GM21360 (cell line): ENCODE results near the gene SLC29A1.

ENCODE experiments used
- ATAC-seq: cut with Tn5 transposase; IDR thresholded peaks from one replicate; pipeline ENCODE4 v1.9.1; 2021; ENCODE audit warnings: mild to moderate bottlenecking, moderate library complexity; ENCODE audit not compliant: unreplicated experiment

The SLC29A1 gene

DNA sequence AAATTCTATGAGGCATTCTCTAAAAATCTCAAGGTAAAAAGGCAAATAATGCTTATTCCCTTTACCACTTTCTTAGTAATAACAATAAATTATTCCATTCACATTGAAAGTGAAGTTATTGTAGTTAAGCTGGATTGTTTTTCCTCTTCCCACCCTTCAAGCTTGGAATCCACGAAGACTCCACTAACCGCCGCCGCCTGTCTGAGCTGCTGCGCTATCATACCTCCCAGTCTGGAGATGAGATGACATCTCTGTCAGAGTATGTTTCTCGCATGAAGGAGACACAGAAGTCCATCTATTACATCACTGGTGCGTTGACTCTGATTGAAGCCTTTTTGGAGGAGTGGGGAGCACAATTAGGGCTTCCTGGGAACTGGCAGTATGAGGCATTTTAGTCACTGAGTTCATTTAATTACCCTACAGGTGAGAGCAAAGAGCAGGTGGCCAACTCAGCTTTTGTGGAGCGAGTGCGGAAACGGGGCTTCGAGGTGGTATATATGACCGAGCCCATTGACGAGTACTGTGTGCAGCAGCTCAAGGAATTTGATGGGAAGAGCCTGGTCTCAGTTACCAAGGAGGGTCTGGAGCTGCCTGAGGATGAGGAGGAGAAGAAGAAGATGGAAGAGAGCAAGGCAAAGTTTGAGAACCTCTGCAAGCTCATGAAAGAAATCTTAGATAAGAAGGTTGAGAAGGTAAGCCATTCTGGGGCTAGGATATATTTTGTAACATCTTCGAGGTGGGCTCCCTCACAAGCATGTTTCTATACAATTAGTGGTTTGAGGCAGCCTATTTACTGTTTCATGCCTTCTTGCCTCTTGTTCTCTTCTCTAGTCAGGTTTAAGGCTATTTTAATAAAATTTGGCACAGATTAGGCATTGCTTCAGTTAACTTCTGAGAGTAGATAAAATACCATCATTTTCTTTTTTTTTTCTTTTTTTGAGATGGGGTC lies 28.5 kb downstream of the SLC29A1 start:
- ATAC-seq: no peak

DNA sequence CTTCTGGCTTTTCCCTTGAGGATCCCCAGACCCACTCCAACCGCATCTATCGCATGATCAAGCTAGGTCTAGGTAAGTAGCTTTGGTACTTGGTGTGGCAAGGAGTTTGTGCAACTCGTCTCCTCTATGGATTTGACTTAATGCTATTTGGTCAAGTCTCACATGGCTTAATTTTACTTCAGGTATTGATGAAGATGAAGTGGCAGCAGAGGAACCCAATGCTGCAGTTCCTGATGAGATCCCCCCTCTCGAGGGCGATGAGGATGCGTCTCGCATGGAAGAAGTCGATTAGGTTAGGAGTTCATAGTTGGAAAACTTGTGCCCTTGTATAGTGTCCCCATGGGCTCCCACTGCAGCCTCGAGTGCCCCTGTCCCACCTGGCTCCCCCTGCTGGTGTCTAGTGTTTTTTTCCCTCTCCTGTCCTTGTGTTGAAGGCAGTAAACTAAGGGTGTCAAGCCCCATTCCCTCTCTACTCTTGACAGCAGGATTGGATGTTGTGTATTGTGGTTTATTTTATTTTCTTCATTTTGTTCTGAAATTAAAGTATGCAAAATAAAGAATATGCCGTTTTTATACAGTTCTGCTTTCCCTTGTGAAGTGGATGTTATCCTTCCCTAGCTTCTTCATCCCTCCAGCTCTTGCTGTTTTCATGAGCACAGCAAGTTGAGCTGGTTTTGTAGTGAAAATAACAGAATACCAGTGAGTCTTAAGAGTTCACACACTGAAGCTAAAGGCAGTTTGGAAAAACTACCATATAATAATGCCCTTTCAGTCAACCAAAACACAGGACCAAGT lies 30.1 kb downstream of the SLC29A1 start:
- no peak for ATAC-seq

DNA sequence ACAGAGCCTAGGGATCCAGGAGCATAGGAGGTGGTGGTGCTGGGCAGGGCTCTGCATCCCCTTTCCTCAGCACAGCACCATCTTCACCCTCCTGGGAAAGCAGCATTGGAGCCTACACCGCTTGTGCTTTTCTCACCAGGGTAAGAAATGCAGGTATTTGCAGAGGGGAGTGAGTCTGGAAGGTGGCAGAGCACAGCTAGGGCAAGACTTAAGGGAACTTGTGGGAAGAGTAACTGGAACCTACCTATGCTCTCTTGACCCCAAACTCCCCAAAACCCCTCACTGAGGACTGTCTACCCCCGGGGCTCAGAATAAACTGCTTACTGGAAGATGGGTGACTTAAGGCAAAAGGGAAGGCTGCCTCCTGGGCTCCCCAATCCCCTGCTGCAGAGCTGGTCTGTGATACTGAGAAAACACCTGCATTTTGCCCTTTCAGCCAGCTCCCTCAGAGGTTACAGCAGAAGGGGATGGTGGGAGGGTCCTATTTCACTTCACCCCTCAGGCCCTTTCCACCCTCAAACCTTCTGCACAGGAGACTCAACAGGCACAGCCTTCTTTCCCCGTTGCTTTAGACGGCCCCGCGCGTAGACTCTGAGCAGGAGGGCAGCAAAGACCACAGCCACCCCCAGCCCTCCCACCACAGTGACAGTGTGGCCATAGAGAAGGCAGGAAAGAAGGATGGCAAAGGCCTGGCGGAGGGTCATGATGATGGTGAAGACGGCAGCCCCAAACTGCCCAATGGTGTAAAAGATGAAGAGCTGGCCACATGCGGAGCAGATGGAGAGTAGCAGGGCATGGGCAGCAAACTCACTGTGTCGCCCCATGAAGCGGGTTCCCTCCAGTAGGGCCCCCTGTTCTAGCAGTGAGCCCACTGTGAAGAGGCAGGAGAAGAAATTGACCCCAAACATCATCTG lies 31.1 kb downstream of the SLC29A1 start:
- no peak for ATAC-seq

DNA sequence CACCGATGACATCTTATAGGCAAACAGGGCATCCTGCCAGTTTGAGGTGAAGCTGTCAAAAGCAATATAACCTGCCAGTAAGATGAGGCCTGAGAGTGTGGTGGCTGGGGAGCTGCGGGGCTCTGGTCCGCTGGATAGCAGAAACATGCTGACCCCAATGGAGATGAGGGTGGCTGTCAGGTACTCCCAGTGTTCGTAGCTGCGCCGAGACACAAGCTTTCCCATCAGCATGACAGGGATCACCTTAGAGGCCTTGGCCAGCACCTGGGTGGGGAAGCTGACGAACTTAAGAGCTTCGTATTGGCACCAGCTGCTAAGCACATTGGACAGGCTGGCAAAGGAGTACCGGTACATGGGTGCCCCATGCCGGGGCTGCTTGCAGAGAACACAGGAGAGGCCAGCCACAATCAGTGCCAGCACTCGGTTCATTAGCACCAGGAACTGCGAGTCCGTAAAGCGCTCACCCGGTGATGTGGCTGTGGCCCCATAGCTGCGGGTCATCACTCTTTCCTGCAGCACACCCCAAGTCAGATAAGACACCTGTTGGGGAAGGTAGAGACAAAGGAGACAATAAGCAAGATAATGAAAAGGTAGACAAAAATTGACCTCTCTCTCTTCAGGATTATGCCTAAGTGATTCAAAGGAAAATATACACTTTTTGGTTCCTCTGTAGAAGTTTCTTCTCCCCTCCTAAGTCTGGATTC lies 31.9 kb downstream of the SLC29A1 start:
- no peak for ATAC-seq

DNA sequence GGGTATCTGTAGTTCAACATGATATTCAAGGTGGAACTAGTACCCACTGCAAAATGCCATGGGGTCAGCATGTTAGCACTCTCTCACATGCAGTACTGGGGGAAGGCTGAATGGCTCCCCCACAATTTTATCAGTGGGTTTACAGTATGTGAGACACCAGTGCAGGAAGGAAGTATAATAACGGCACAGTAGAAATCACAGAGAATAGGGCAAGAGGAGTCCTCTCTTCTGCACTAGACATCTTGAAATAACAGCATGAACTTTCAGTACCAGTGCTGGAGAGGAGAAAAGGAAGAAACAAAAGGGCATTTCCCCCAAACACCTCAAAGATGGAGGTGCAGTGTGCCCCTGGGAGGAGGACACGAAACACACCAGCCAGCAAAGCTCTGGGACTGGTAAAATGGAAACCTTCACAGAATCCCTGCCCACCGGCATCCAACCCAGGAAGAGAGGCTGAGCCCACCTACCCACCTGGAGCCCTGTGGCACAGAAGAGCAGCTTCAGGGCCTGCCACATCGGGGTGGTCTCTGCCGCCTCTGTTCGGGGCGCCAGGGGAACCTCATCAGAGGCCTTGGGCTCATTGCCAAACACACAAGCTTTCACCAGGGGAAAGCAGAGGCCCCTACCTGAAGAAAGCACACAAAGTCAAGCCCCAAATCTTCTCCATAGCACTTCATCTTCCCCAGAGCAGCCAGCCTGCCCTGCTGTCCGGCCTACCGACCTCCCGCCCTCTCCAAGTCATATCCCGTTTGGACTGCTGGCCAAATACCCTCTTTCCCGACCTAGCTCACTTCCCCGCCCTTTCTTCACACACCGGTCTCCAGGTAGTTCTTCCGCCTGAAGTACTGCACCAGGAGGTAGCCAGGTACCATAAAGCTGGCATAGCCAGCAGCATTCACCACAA lies 32.7 kb downstream of the SLC29A1 start:
- ATAC-seq: no peak

DNA sequence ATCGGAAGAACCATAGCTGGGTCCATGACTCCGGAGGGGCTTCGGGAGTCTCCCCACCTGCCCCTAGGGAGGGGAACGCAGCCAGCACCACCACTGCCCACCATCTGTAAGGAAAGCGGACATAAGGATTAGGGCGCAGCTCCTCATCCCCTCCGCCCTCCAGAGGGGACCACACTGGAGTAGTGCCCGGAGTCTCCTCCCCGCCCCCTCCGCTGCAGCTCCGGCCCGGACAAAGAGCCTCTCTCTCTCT lies 33.3 kb downstream of the SLC29A1 start:
- ATAC-seq: no peak

DNA sequence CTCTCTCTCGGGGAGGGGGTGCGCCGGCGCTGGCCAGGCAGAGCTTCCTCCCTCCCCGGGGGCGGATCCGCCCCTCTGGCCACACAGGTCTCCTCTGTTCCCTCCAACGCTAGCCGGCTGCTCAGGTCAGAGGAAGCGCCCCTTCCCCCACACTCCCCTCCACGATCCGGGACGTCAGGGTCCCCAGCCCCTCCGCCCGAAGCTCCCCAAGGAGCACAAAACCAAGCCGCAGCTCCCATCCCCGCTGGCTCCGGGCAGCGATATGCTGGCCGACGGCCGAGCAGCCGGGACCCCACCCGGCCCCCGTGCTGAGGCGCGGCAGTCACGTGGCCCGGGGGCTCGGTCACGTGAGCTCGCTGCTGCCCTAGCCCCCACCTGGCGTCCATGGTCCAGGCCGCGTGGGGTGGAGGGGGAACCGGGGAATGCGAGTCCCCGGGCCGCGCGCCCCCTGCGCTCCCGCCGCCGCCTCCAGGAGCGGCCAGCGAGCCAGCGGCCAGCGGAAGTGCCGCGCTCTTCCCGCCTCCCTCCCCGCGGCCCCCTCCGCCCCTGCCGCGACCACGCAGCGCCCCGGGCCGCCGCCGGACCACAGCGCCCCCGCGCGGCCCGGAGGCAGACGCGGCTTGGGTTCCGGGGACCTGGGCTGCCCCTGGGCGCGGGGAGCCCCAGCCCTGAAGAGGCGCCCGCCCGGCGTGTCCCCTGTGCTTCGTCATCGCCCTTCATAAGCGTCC lies 33.8 kb downstream of the SLC29A1 start, which contains the start of gene SLC35B2:
Gene SLC35B2, minus strand, starts transcription at position 504 of the 728 bp plus-strand sequence. Its CDS starts 118 bp downstream, at position 386.
- ATAC-seq: peak; percentile 29

DNA sequence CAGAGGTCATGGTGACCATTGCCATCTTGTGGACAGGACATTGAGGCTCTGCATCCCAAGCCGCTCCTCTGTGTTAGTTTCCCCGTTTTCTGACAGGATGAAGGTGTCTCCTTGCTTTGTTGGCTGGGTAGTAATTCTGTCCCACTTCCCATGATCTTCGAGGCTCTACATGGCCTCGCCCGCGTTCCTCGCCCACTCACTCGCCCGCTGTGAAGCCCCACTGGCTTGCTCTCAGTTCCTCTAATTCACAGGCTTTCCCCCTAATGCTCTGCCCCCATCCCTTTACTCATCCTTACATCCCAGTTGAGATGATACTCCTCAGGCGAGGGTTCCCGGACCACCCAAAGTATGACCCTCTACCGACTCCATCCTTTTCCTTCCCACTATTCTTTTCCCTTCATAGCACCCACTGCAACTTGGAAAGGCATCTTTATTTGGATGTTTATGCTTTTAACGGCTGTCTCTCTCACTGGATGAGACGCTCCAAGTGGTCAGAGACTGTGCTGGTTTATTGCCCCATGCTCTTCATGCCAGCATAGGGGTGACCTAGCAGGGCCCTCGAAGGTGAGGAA lies 34.4 kb downstream of the SLC29A1 start:
- peak; percentile 21 for ATAC-seq

DNA sequence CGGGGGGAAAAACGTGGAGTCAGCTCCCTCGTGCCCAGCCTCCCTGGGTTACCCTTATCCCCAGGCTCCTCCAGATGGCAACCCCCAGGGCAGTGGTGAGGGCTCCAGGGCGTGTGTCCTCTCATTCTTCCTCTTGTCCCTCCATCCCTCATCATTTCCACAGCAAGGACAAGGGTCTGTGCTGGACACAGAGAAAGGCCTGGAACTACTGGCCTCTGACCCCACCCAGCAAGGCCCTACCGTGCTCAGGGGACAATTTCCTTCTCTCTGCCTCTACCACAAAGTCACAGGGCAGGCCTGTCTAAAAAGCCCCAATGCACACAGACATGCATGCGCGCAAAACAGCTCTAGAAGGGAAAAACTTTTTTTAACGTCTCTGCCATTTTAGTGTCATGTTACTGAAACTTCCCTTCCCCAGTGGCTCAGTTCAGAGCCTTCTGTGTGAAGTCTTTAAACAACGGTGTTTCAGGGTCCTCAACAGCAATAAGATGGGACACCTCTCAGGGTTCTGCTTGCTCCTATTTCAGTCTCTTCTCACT lies 35.0 kb downstream of the SLC29A1 start:
- no peak for ATAC-seq

DNA sequence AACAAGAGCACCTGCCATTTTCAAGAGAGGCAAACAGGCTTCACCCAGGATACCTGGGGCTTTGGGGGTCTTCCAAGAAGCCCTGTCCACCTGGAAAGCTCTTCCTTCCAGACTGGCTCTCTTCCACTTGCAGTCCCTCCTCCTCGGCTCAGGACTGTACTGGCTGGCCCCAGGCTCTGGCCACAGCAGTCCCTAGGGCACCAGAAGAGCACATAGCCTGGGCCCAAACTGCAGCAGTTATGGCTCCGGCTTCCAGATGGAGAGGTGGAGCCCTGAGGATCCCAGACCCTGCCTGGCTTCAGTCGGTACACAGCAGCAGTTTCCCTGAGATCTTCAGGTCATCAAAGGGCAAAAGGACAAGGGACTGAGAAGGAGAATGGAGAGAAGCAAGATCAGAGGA lies 35.5 kb downstream of the SLC29A1 start:
- no peak for ATAC-seq

DNA sequence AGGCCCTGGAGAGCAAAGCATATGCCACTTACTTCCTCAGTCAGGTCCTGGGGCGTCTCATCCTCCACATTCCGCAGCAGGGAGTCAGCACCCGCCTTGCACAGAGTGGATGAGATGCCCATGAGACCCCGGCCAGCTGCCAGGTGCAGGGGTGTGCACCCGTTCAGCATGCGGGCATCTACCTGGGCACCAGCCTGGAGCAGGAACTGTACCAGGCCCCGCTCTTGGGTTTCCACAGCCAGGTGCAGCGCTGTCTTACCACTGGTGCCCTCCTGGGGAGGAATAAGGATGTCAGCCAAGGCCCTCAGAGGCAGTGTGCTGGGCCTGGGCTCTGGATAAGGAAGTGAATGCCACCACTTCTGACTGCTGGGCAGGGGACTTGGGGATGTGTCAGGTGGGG lies 36.6 kb downstream of the SLC29A1 start:
- no peak for ATAC-seq

DNA sequence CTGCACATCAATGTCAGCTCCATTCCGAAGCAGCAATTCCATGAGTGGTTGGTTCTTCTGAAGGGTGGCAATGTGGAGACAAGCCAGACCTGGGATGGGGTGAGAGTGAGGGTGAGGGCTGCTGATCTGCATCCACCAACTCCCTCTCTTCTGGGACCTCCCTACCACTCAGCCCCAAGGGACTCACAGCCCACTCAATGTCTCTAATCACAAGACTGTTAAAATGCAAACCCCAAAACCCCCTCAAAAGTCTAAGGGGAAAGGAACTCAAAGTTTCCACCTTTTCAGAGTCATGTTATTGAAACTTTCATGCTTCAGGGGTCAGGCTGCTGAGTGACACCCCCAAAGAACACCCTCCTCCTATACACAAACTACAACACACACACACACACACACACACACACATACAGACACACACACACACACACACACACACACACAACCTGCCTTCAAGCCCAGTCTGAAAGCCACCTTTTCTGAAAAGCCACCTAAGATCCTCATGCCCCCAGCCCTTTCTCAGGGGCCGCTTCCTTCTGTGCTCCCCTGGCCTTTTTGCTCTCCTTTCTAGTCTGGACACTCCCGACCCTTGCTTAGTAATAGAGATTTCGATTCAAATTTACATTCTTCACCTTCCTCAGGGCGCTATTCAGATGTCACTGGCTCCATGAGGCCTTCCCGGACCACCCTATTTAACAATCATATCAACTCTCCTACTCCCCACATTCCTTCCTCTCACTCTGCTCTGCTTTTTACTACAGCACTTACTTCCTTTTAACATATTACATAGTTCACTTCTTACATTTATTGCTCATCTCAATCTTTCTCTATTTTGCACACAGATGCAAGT lies 37.3 kb downstream of the SLC29A1 start:
- no peak for ATAC-seq

DNA sequence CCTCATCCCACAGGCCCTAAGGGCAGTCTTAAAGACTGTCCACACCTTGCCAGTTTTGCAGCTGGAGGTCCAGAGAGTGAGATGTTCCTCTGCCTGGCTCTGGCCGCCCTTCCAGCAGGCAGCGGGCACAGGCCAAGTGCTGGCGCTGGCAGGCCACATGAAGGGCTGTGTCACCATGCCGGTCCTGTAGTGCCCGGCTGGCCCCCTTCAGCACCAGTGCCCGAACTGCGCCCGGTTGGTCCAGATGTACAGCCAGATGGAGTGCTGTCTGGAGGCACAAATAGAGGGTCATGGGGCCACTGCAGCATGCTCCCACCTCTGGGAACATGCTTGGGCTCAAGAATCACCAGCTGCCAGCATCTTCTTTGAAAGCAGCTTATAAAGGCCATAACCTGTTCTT lies 38.2 kb downstream of the SLC29A1 start:
- no peak for ATAC-seq

DNA sequence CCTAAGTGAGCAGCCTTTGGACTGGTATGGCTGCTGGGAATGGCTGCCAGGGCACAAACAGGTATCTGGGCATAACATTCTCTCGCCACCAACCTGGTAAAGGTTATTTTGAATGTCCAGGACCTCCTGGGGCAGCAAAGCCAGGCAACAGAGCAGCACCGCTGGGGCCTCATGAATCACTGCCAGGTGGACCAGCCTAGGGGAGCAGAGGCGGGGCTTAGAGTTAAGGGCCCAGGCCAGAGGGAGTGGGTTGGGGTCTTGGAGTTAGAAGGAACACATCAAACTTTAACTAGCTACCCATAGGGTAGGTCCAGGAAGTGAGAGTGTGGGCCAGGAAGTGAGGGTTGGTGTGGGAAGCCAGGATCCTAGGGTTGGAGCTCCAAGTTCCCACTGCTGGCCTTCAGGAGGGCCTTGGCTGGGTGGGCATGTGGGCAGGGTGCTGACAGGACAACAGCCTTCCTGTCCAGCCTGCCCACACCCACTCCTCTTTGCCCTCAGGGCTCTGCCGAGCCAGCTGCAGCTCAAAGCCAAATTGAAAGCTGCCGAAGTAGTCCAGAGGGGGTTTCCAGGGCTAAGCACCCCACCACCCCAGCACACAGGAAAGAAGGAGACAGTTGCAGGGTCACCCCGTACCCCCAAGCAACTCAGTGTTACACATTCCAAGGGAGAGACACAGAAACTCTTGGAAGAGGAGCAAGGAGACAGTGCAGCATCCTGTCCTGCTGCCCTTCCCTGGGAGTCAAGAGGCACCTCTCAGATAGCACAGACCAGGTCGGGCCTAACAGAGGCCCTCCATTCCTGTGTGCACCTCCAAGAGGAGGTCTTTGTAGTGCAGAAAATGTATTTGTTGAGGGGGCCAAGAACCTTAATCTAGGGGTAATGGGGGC lies 39.3 kb downstream of the SLC29A1 start:
- no peak for ATAC-seq

DNA sequence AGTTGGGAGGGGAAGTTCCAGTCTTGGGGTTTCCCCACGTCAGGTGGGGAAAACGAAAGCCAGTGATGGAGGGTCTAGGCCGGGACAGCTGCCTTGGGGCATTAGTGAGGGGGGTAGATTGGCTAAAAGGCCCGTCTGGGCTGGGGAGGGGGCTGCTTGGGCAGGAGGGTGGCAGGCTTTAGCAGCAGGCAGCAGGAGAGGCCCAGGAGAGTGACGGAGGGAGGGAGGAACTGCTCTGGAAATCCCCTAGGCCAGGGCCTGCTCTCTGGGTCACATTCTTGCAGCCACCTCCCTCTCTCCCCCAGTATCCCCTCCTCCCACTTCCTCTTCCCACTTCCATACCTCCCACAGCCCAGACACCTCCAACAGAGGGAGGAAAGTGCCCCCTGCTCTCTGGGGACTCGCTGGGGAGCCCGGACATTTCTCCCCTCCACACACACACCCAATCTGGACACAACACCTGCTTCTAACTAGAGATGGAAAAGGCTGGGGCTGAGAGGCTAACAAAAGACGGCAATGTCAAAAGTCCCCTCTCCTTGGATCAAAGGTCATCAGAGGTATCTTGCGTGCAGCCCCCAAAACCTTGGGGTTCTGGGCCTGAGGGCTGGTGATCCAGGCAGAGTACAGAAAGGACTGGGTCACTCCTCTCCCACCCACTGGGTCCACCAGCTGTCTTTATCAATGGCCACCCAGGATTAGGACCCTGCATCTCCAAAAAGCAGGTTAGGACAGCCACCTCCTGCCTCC lies 40.1 kb downstream of the SLC29A1 start:
- ATAC-seq: no peak
